AG09319 (cell line): ENCODE measurements around the gene KIF18B.

Experiments
- DNase-seq: peaks from one replicate; pipeline ENCODE4 v3.0.0-alpha.2; 2010; ENCODE audit warnings: low read depth; ENCODE audit errors: extremely low read depth
- TF ChIP-seq, protein P1 (sequence below): IDR thresholded peaks from 2 replicates; pipeline ENCODE4 v1.5.1; 2011; ENCODE audit warnings: low read depth, mild to moderate bottlenecking, inconsistent platforms, low read length, moderate library complexity

KIF18B gene

GRCh38 chr17:44932787-44933097 is 14.8 kb downstream of the KIF18B start:
- TF ChIP-seq, protein P1, sequence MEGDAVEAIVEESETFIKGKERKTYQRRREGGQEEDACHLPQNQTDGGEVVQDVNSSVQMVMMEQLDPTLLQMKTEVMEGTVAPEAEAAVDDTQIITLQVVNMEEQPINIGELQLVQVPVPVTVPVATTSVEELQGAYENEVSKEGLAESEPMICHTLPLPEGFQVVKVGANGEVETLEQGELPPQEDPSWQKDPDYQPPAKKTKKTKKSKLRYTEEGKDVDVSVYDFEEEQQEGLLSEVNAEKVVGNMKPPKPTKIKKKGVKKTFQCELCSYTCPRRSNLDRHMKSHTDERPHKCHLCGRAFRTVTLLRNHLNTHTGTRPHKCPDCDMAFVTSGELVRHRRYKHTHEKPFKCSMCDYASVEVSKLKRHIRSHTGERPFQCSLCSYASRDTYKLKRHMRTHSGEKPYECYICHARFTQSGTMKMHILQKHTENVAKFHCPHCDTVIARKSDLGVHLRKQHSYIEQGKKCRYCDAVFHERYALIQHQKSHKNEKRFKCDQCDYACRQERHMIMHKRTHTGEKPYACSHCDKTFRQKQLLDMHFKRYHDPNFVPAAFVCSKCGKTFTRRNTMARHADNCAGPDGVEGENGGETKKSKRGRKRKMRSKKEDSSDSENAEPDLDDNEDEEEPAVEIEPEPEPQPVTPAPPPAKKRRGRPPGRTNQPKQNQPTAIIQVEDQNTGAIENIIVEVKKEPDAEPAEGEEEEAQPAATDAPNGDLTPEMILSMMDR: no peak
- no peak for DNase-seq

DNA sequence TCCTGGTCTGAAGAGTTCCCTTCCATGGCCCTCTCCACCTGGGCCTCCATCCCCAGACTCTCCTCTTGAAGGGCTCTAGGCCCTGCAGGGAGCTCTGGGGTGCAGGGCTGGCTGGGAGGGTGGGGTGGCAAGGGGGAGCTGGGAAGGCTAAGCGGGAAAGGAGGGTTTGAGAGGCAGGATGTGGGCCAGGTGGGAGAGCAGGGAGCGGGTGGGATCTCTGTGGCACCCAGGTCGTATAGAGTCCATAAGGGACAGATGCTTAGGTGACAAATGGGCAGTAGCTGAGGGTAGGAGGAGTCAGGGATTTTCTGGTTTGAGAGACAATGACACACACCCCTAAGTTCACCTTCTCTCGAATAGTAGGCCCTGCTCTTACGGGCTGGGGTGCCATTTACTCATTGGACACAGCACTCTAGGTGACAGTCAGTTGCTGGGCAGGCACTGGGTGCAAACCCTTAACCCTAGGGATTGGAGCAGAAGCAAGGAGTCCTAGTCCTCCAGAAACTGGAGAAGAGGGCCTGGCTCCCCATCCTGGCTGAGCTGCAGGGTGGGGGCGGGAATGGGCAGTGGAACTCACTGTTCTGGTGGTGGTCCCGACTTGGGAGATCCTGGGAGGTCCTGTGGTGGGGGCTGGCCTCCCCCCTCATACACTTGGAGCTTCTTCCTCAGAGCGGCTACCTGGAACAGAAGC is 15.3 kb downstream of the KIF18B start:
- no peak for DNase-seq
- TF ChIP-seq, protein P1: no peak

DNA sequence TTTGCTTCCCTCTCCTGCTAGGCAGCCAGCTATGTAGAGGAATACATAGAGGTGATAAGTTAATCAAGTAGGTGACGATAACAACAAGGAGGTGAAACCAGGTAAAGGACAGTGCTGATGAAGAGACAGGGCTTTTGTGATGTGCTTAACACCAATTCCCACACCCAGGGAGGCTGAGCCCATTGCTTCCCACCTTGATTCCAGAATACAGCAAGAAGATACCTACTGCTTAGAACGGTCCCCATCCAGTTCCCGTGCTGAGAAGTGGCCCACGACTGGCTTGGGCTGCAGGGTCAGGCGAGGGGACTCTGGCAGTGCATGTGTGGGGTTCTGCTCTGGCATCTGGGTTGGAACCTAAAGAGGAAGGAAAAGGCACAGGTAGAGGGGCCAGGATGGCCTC is 16.2 kb downstream of the KIF18B start:
- TF ChIP-seq, protein P1: no peak
- DNase-seq: no peak

DNA sequence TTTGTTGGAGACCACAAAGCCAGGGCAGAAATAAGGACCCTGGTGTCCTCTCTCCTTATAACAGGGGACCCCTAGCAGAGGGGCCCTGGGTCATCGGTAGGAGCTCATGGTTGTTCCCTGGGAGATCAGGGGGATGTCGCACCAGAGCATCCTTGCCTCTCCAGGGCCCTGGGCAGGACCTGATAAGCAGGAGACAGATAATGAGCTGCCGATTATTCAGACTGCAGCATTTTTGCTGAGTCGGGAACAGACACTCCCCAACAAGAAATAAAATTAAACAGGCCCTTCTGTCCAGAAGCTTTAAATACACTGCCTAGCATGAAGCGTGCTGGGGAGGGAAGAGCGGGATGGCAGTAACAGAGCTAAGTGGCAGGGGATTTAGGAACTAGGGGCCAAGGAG is 16.9 kb downstream of the KIF18B start:
- DNase-seq: no peak
- TF ChIP-seq, protein P1: no peak

DNA sequence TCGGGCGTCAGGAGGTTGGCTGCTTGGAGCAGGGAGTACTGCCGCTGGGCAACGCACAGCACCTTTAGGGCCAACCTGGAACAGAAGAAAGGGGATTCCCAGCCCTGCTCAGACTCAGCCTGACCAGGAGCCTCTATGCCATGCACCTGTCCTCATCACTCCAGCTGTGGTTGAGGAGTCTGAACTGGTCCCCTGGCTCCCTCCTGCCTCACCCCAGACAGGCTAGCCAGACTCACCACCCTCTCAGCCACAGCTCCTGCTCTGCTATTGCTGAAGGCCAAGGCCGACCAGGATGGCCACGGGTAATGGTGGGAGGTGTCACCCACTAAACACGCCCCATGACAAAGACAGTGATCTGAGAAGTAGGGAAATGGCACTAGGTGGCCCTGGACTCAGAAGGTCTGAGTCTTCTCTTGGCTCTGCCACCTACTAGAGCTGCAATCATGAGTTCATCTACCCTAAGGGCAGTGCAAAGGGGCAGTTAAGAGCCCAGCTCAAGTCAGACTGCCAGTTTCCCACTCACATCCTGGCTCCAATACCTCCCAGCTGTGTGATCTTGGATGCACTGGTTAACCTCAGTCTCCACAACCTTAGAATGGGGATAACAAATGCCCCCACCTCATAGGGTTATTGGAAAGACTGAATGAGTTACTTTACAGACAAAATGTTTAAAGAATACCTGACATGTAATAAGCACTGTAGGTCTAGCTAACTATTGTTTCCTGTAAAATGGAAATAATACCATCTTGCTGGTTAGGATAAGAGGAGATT is 18.4 kb downstream of the KIF18B start:
- DNase-seq: no peak
- TF ChIP-seq, protein P1: no peak

GRCh38 chr17:44928136-44928535 is 19.4 kb downstream of the KIF18B start:
- TF ChIP-seq, protein P1: no peak
- no peak for DNase-seq

GRCh38 chr17:44927696-44928095 is 19.9 kb downstream of the KIF18B start:
- TF ChIP-seq, protein P1: no peak
- no peak for DNase-seq
